Measurements from ENCODE around the gene PGM3. TPM values are rescaled to one million over a fixed set of nuclear protein-coding genes. Genes with fewer than 3 reads are reported as not detected.

PGM3 gene
- total RNA-seq, 4 donors from 2014 or later, result 7.9 to 291 (median 21.1) TPM

- WGBS, 2 donors (ENCODE audit: low coverage in 1 of 2), result 78 to 87% methylated on average over 2 of the region's 2 CpGs
Observed at GRCh38 chr6:83155794-83156193, 37.3 kb downstream of the PGM3 start.

GRCh38 chr6:83153883-83154521 lies 39.1 kb downstream of the PGM3 start:
- intact Hi-C loops (cut with DNase I; ENCODE audit: low total_unique reads), result no loop called here
- Histone ChIP-seq H3K27me3 (no peaks in the 10 kb centered on the region), H3K36me3 (peaks cover 0 to 65% (median 14%) of the 10 kb centered on the region in 4 donors), H3K27ac (no peak overlapping the region), H3K4me1 (no peaks in the 10 kb centered on the region), H3K9me3 (no peaks in the 10 kb centered on the region), H3K4me3 (no peak overlapping the region)
- in situ Hi-C loops (cut with MboI; ENCODE audit: low pct_ligation_motif_present in 1 of 4, low pct_unique_long_range_greater_than_20kb in 1 of 4, low sequenced_read_pairs in 3 of 4), result no loop called here
- DNase-seq, result no peak
- WGBS, 2 donors (ENCODE audit: low coverage in 1 of 2), result 73 to 78% methylated on average over 4 of the region's 4 CpGs
- TF ChIP-seq POLR2A (IDR thresholded peaks at IDR 0.05), result no peak
- TF ChIP-seq EP300 (IDR thresholded peaks at IDR 0.05; ENCODE audit: low read depth), result no peak

More at GRCh38 chr6:83155794-83156193, 37.3 kb downstream of the PGM3 start:
- no peak overlapping the region for H3K27ac ChIP-seq
- in situ Hi-C loops (cut with MboI; ENCODE audit: low pct_ligation_motif_present in 1 of 4, low pct_unique_long_range_greater_than_20kb in 1 of 4, low sequenced_read_pairs in 3 of 4), result no loop called here
- H3K36me3 ChIP-seq, result peaks cover 0 to 72% (median 19%) of the 10 kb centered on the region in 4 donors
- no peak overlapping the region for H3K4me3 ChIP-seq
- TF ChIP-seq POLR2A (IDR thresholded peaks at IDR 0.05) (no peak), EP300 (IDR thresholded peaks at IDR 0.05; ENCODE audit: low read depth) (no peak), POLR2AphosphoS5 (IDR thresholded peaks at IDR 0.05) (no peak), CTCF (IDR thresholded peaks at IDR 0.05) (no peak)
- H3K4me1 ChIP-seq, result no peaks in the 10 kb centered on the region
- DNase-seq, result no peak
- no peaks in the 10 kb centered on the region for H3K27me3 ChIP-seq
- no peaks in the 10 kb centered on the region for H3K9me3 ChIP-seq
- intact Hi-C loops (cut with DNase I; ENCODE audit: low total_unique reads), result no loop called here

- TF ChIP-seq EP300 (IDR thresholded peaks at IDR 0.05; ENCODE audit: low read depth), result no peak
- TF ChIP-seq POLR2AphosphoS5 (IDR thresholded peaks at IDR 0.05), result no peak
- TF ChIP-seq CTCF (IDR thresholded peaks at IDR 0.05), result no peak
- no peak for TF ChIP-seq POLR2A (IDR thresholded peaks at IDR 0.05)
- intact Hi-C loops (cut with DNase I; ENCODE audit: low total_unique reads), result no loop called here
- Histone ChIP-seq H3K4me1 (no peaks in the 10 kb centered on the region), H3K27ac (no peak overlapping the region), H3K36me3 (peaks cover 0 to 58% (median 13%) of the 10 kb centered on the region in 4 donors), H3K9me3 (no peaks in the 10 kb centered on the region), H3K27me3 (no peaks in the 10 kb centered on the region), H3K4me3 (no peak overlapping the region)
- no peak for DNase-seq
- in situ Hi-C loops (cut with MboI; ENCODE audit: low pct_ligation_motif_present in 1 of 4, low pct_unique_long_range_greater_than_20kb in 1 of 4, low sequenced_read_pairs in 3 of 4), result no loop called here
- WGBS, 2 donors (ENCODE audit: low coverage in 1 of 2), result 90% methylated on average over 1 of the region's 1 CpG; no CpG with 5 or more reads in 1 of the 2 donors
Observed at GRCh38 chr6:83152913-83153312, 40.2 kb downstream of the PGM3 start.

GRCh38 chr6:83151114-83151513 lies 42.0 kb downstream of the PGM3 start:
- Histone ChIP-seq H3K27me3 (no peaks in the 10 kb centered on the region), H3K4me3 (no peak overlapping the region), H3K9me3 (no peaks in the 10 kb centered on the region), H3K27ac (no peak overlapping the region), H3K36me3 (peaks cover 0 to 70% (median 10%) of the 10 kb centered on the region in 4 donors), H3K4me1 (no peaks in the 10 kb centered on the region)
- TF ChIP-seq CTCF (IDR thresholded peaks at IDR 0.05), result no peak
- 85 to 94% methylated on average over 2 of the region's 2 CpGs for whole genome bisulfite sequencing, 2 donors (ENCODE audit: low coverage in 1 of 2)
- intact Hi-C loops (cut with DNase I; ENCODE audit: low total_unique reads) (no loop called here), in situ Hi-C loops (cut with MboI; ENCODE audit: low pct_ligation_motif_present in 1 of 4, low pct_unique_long_range_greater_than_20kb in 1 of 4, low sequenced_read_pairs in 3 of 4) (no loop called here)
- DNase-seq, result no peak

- no peak for DNase-seq
- no peak overlapping the region for H3K27ac ChIP-seq
- H3K4me3 ChIP-seq, result no peak overlapping the region
- intact Hi-C loops (cut with DNase I; ENCODE audit: low total_unique reads), result no loop called here
- H3K36me3 ChIP-seq, result peaks cover 0 to 44% (median 21%) of the 10 kb centered on the region in 4 donors
- in situ Hi-C loops (cut with MboI; ENCODE audit: low pct_ligation_motif_present in 1 of 4, low pct_unique_long_range_greater_than_20kb in 1 of 4, low sequenced_read_pairs in 3 of 4), result no loop called here
- WGBS, 2 donors (ENCODE audit: low coverage in 1 of 2), result 44 to 80% methylated on average over 1 to 3 of the region's 3 CpGs
- H3K27me3 ChIP-seq, result no peaks in the 10 kb centered on the region
- H3K9me3 ChIP-seq, result no peaks in the 10 kb centered on the region
- H3K4me1 ChIP-seq, result peaks cover 0 to 7% (median 0%) of the 10 kb centered on the region in 4 donors
- TF ChIP-seq CTCF (IDR thresholded peaks at IDR 0.05) (no peak), POLR2A (IDR thresholded peaks at IDR 0.05) (no peak), EP300 (IDR thresholded peaks at IDR 0.05; ENCODE audit: low read depth) (no peak), POLR2AphosphoS5 (IDR thresholded peaks at IDR 0.05) (no peak)
Observed at GRCh38 chr6:83138758-83139157, 54.3 kb downstream of the PGM3 start.
